PFSK-1 (cell line): ENCODE results near the gene SNCA.

ENCODE experiments used
- FOXP2 ChIP-seq: optimal IDR thresholded peaks from 2 replicates; pipeline ENCODE3; 2011; ENCODE audit warnings: borderline replicate concordance, control low read depth, inconsistent platforms; ENCODE audit not compliant: insufficient read depth; ENCODE audit errors: extremely low read length, extremely low read depth
- POLR2AphosphoS5 ChIP-seq: IDR thresholded peaks from 2 replicates; pipeline ENCODE4 v1.6.1; 2012; ENCODE audit warnings: low read depth, mild to moderate bottlenecking, control low read depth, low read length, moderate library complexity
- SIN3A ChIP-seq: IDR thresholded peaks from 2 replicates; pipeline ENCODE4 v1.6.1; 2012; ENCODE audit warnings: mild to moderate bottlenecking, low read length, moderate library complexity, borderline replicate concordance; ENCODE audit not compliant: insufficient read depth
- TAF1 ChIP-seq: IDR thresholded peaks from 2 replicates; pipeline ENCODE4 v1.6.1; 2012; ENCODE audit warnings: low read length, control low read depth, borderline replicate concordance; ENCODE audit not compliant: insufficient read depth
- TF ChIP-seq, protein P1 (sequence below), 2 experiments: IDR thresholded peaks; 2 replicates each; pipeline versions ENCODE4 v1.6.1 to v1.8.0; 2011 to 2012; ENCODE audit warnings: low read depth in 2 of 2, low read length in 2 of 2, control low read depth in 1 of 2, inconsistent platforms in 1 of 2, mild to moderate bottlenecking in 1 of 2, moderate library complexity in 1 of 2; ENCODE audit not compliant: insufficient read depth in 1 of 2

Gene SNCA

GRCh38 chr4:89757154-89757719, 79.7 kb downstream of the SNCA start:
- TF ChIP-seq TAF1 (no peak), POLR2AphosphoS5 (no peak)
- TF ChIP-seq, protein P1, sequence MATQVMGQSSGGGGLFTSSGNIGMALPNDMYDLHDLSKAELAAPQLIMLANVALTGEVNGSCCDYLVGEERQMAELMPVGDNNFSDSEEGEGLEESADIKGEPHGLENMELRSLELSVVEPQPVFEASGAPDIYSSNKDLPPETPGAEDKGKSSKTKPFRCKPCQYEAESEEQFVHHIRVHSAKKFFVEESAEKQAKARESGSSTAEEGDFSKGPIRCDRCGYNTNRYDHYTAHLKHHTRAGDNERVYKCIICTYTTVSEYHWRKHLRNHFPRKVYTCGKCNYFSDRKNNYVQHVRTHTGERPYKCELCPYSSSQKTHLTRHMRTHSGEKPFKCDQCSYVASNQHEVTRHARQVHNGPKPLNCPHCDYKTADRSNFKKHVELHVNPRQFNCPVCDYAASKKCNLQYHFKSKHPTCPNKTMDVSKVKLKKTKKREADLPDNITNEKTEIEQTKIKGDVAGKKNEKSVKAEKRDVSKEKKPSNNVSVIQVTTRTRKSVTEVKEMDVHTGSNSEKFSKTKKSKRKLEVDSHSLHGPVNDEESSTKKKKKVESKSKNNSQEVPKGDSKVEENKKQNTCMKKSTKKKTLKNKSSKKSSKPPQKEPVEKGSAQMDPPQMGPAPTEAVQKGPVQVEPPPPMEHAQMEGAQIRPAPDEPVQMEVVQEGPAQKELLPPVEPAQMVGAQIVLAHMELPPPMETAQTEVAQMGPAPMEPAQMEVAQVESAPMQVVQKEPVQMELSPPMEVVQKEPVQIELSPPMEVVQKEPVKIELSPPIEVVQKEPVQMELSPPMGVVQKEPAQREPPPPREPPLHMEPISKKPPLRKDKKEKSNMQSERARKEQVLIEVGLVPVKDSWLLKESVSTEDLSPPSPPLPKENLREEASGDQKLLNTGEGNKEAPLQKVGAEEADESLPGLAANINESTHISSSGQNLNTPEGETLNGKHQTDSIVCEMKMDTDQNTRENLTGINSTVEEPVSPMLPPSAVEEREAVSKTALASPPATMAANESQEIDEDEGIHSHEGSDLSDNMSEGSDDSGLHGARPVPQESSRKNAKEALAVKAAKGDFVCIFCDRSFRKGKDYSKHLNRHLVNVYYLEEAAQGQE (IDR thresholded peaks at IDR 0.05; ENCODE audit: insufficient read depth in 1 of 2, low read depth in 2 of 2, low read length in 2 of 2) = no peak

DNA sequence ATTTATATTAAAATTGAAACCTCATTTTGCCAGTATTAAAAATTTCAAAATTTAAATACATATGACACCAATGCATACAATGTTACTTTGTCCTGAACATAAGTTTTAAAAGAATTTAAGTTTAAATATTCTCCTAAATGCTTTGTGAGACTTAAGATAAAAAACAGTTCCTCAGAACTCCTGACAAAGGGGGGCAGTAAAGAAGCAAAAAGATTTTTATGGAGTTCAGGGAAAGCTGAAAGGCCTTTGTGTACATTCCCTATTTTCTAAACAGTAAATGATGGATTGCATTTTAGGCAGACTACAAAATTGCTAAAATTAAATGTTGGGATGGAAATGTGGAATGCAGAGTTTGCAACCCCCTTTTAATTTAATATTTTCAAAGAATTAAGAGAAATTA, 81.7 kb downstream of the SNCA start:
- TF ChIP-seq TAF1 (no peak), FOXP2 (no peak), POLR2AphosphoS5 (no peak), SIN3A (no peak)
- TF ChIP-seq, protein P1 (IDR thresholded peaks at IDR 0.05; ENCODE audit: insufficient read depth in 1 of 2, low read depth in 2 of 2, low read length in 2 of 2) = no peak

- TF ChIP-seq FOXP2 = no peak
- TF ChIP-seq, protein P1 (IDR thresholded peaks at IDR 0.05; ENCODE audit: insufficient read depth in 1 of 2, low read depth in 2 of 2, low read length in 2 of 2) = no peak
- TF ChIP-seq POLR2AphosphoS5 = no peak
These were observed 82.4 kb downstream of the SNCA start for GRCh38 chr4:89754531-89754930.

- TF ChIP-seq, protein P1 (IDR thresholded peaks at IDR 0.05; ENCODE audit: insufficient read depth in 1 of 2, low read depth in 2 of 2, low read length in 2 of 2) = no peak
- TF ChIP-seq POLR2AphosphoS5 = no peak
- TF ChIP-seq SIN3A = no peak
- TF ChIP-seq TAF1 = no peak
These were observed 83.3 kb downstream of the SNCA start for GRCh38 chr4:89753601-89754066.

- no peak for TF ChIP-seq FOXP2
These were observed 83.9 kb downstream of the SNCA start for GRCh38 chr4:89752932-89753598.
